KMS-11 (cell line): ENCODE measurements around the gene PEF1.

ENCODE experiments used
- H2AFZ ChIP-seq: fragments of 200-600 bp; sonication (generic); 2 replicates; pipeline ENCODE4 v1.6.1; 2016; ENCODE audit warnings: antibody characterized with exemption, mixed run types, low read depth
- H3K27ac ChIP-seq: fragments of 200-600 bp; sonication (generic); 2 replicates; pipeline ENCODE4 v1.6.1; 2016; ENCODE audit warnings: mild to moderate bottlenecking, mixed run types
- H3K27me3 ChIP-seq: fragments of 200-600 bp; sonication (generic); 2 replicates; pipeline ENCODE4 v1.6.1; 2017; ENCODE audit warnings: mild to moderate bottlenecking, low read depth, mixed run types, moderate library complexity; ENCODE audit not compliant: insufficient read depth
- H3K36me3 ChIP-seq: fragments of 200-600 bp; sonication (generic); 2 replicates; pipeline ENCODE4 v1.6.1; 2017; ENCODE audit warnings: mild to moderate bottlenecking, mixed run types; ENCODE audit not compliant: insufficient read depth
- H3K4me1 ChIP-seq: fragments of 200-600 bp; sonication (generic); 2 replicates; pipeline ENCODE4 v1.6.1; 2016; ENCODE audit warnings: mild to moderate bottlenecking, low read depth, mixed run types; ENCODE audit not compliant: poor library complexity, severe bottlenecking
- H3K4me2 ChIP-seq: fragments of 200-600 bp; sonication (generic); 2 replicates; pipeline ENCODE4 v1.7.0; 2016; ENCODE audit warnings: mild to moderate bottlenecking, mixed run types
- H3K4me3 ChIP-seq: fragments of 200-600 bp; sonication (generic); IDR thresholded peaks from 2 replicates; pipeline ENCODE4 v1.6.1; 2017; ENCODE audit warnings: low read depth, low read length, mixed read lengths; ENCODE audit not compliant: insufficient read depth
- H3K79me2 ChIP-seq: fragments of 200-600 bp; sonication (generic); 2 replicates; pipeline ENCODE4 v1.6.1; 2016; ENCODE audit warnings: low read depth, mixed run types; ENCODE audit not compliant: insufficient read depth
- H3K9ac ChIP-seq: fragments of 200-600 bp; sonication (generic); 2 replicates; pipeline ENCODE4 v1.6.1; 2016; ENCODE audit warnings: mild to moderate bottlenecking, mixed run types
- H4K20me1 ChIP-seq: fragments of 200-600 bp; sonication (generic); 2 replicates; pipeline ENCODE4 v1.6.1; 2016; ENCODE audit warnings: mild to moderate bottlenecking, mixed run types; ENCODE audit not compliant: insufficient read depth
- CTCF ChIP-seq: fragments of 200-600 bp; sonication (generic); conservative IDR thresholded peaks from 2 replicates; pipeline ENCODE4 v1.6.1; 2017; ENCODE audit warnings: low read depth, mild to moderate bottlenecking, antibody characterized with exemption, low read length, moderate library complexity, mixed read lengths

PEF1 gene

GRCh38 chr1:31640179-31640578 is 4.5 kb downstream of the PEF1 start:
- Histone ChIP-seq H3K36me3 (no peaks in the 10 kb centered on the region), H3K27me3 (no peaks in the 10 kb centered on the region), H3K4me2 (no peak overlapping the region), H4K20me1 (peaks cover 5% of the 10 kb centered on the region; the same call in 1 of the 2 replicates), H3K9ac (no peak overlapping the region), H3K4me3 (no peak overlapping the region), H3K79me2 (peaks cover 54% of the 10 kb centered on the region), H3K27ac (no peak overlapping the region), H3K4me1 (peaks cover 17% of the 10 kb centered on the region), H2AFZ (no peak overlapping the region)
- no peak for TF ChIP-seq CTCF

- no peak overlapping the region for H3K4me2 ChIP-seq
- H3K79me2 ChIP-seq = peaks cover 54% of the 10 kb centered on the region
- H3K4me3 ChIP-seq = no peak overlapping the region
- no peak for TF ChIP-seq CTCF
- H3K27ac ChIP-seq = no peak overlapping the region
- H4K20me1 ChIP-seq = peaks cover 5% of the 10 kb centered on the region; the same call in 1 of the 2 replicates
- no peak overlapping the region for H2AFZ ChIP-seq
- H3K27me3 ChIP-seq = no peaks in the 10 kb centered on the region
- H3K9ac ChIP-seq = no peak overlapping the region
- H3K36me3 ChIP-seq = no peaks in the 10 kb centered on the region
- H3K4me1 ChIP-seq = peaks cover 17% of the 10 kb centered on the region
These were observed 5.1 kb downstream of the PEF1 start for GRCh38 chr1:31639543-31639942.

- H3K4me3 ChIP-seq = no peak overlapping the region
- no peak overlapping the region for H3K9ac ChIP-seq
- no peaks in the 10 kb centered on the region for H3K27me3 ChIP-seq
- H3K4me2 ChIP-seq = no peak overlapping the region
- H3K79me2 ChIP-seq = peaks cover 42% of the 10 kb centered on the region
- H4K20me1 ChIP-seq = peaks cover 5% of the 10 kb centered on the region; the same call in 1 of the 2 replicates
- no peak overlapping the region for H3K27ac ChIP-seq
- TF ChIP-seq CTCF = no peak
- H3K4me1 ChIP-seq = peaks cover 10% of the 10 kb centered on the region
- no peaks in the 10 kb centered on the region for H3K36me3 ChIP-seq
- H2AFZ ChIP-seq = no peak overlapping the region
These were observed 6.6 kb downstream of the PEF1 start for GRCh38 chr1:31637915-31638673.

- H3K9ac ChIP-seq = no peak overlapping the region
These were observed 11.6 kb downstream of the PEF1 start for GRCh38 chr1:31633117-31633516.

More at GRCh38 chr1:31633117-31633516, 11.6 kb downstream of the PEF1 start:
- no peak overlapping the region for H2AFZ ChIP-seq
- H3K4me1 ChIP-seq = no peaks in the 10 kb centered on the region
- 0 out of 2 replicates have a peak, but pooled peaks cover 5% of the 10 kb centered on the region for H4K20me1 ChIP-seq
- TF ChIP-seq CTCF = peak; percentile 53
- H3K27me3 ChIP-seq = no peaks in the 10 kb centered on the region
- H3K27ac ChIP-seq = no peak overlapping the region
- H3K36me3 ChIP-seq = no peaks in the 10 kb centered on the region
- no peak overlapping the region for H3K4me2 ChIP-seq
- no peak overlapping the region for H3K4me3 ChIP-seq
- peaks cover 23% of the 10 kb centered on the region for H3K79me2 ChIP-seq
